ENCODE data around the gene KLHL3.

The KLHL3 gene

GRCh38 chr5:137630216-137630971 is 105.5 kb downstream of the KLHL3 start:
- no peak overlapping the region for H3K4me3 ChIP-seq (ENCODE audit: low read depth, low read length)
- no peak for DNase-seq (ENCODE audit: low read depth)
- no peak for TF ChIP-seq CTCF (IDR thresholded peaks at IDR 0.05; ENCODE audit: low read depth, low read length, missing control alignments)

- peak; percentile 84 for TF ChIP-seq CTCF (IDR thresholded peaks at IDR 0.05; ENCODE audit: low read depth, low read length, missing control alignments)
- no peak overlapping the region for H3K4me3 ChIP-seq (ENCODE audit: low read depth, low read length)
- peak; percentile 27 for DNase-seq (ENCODE audit: low read depth)
Observed at GRCh38 chr5:137629646-137630045, 106.2 kb downstream of the KLHL3 start.

- no peak overlapping the region for H3K4me3 ChIP-seq (ENCODE audit: low read depth, low read length)
- DNase-seq (ENCODE audit: low read depth): no peak
- TF ChIP-seq CTCF (IDR thresholded peaks at IDR 0.05; ENCODE audit: low read depth, low read length, missing control alignments): no peak
Observed at GRCh38 chr5:137627706-137628105, 108.2 kb downstream of the KLHL3 start.

GRCh38 chr5:137627293-137627692 is 108.6 kb downstream of the KLHL3 start:
- TF ChIP-seq CTCF (IDR thresholded peaks at IDR 0.05; ENCODE audit: low read depth, low read length, missing control alignments): no peak
- no peak for DNase-seq (ENCODE audit: low read depth)
- no peak overlapping the region for H3K4me3 ChIP-seq (ENCODE audit: low read depth, low read length)

- no peak for DNase-seq (ENCODE audit: low read depth)
- no peak for TF ChIP-seq CTCF (IDR thresholded peaks at IDR 0.05; ENCODE audit: low read depth, low read length, missing control alignments)
- H3K4me3 ChIP-seq (ENCODE audit: low read depth, low read length): no peak overlapping the region
Observed at GRCh38 chr5:137624786-137625349, 111.0 kb downstream of the KLHL3 start.

- H3K4me3 ChIP-seq (ENCODE audit: low read depth, low read length): no peak overlapping the region
- TF ChIP-seq CTCF (IDR thresholded peaks at IDR 0.05; ENCODE audit: low read depth, low read length, missing control alignments): no peak
- peak; percentile 18 for DNase-seq (ENCODE audit: low read depth)
Observed at GRCh38 chr5:137622850-137623249, 113.0 kb downstream of the KLHL3 start.

All from GM12864 (cell line).